Suprapubic skin (tissue), 4 donors: ENCODE results near the gene RAB17. TPM values are rescaled to one million over a fixed set of nuclear protein-coding genes. Genes with fewer than 3 reads are reported as not detected.

ENCODE experiments used
- DNase-seq, 2 donors: peaks; one replicate each; pipeline ENCODE4 v3.0.0-alpha.2; 2019; ENCODE audit warnings: low spot score in 2 of 2
- H3K27ac ChIP-seq: fragments of 200-600 bp; sonication (generic); one replicate; pipeline ENCODE4 v1.5.1; 2019
- H3K27me3 ChIP-seq: fragments of 200-600 bp; sonication (generic); one replicate; pipeline ENCODE4 v1.5.1; 2019
- H3K36me3 ChIP-seq: fragments of 200-600 bp; sonication (generic); one replicate; pipeline ENCODE4 v1.5.1; 2019
- H3K4me1 ChIP-seq: fragments of 200-600 bp; sonication (generic); one replicate; pipeline ENCODE4 v1.5.1; 2019
- H3K4me3 ChIP-seq: fragments of 200-600 bp; sonication (generic); one replicate; pipeline ENCODE4 v1.5.1; 2019; ENCODE audit warnings: mild to moderate bottlenecking
- H3K9me3 ChIP-seq: fragments of 200-600 bp; sonication (generic); one replicate; pipeline ENCODE4 v1.5.1; 2019
- CTCF ChIP-seq, 2 donors: fragments of 200-600 bp in 1 of 2; fragments of 450-650 bp in 1 of 2; sonication (generic) in 1 of 2; IDR thresholded peaks; one replicate each; pipeline ENCODE4 v1.5.1; 2016 to 2019; ENCODE audit warnings: antibody characterized with exemption in 2 of 2, mild to moderate bottlenecking in 1 of 2, moderate library complexity in 1 of 2
- EP300 ChIP-seq: sonication (generic); formaldehyde crosslinking; IDR thresholded peaks from one replicate; pipeline ENCODE4 v1.6.1; 2017; ENCODE audit warnings: antibody characterized with exemption
- POLR2A ChIP-seq, 2 donors: fragments of 450-650 bp; IDR thresholded peaks; one replicate each; pipeline ENCODE4 v1.6.1; 2017; ENCODE audit warnings: antibody characterized with exemption in 2 of 2, mild to moderate bottlenecking in 2 of 2, moderate library complexity in 2 of 2
- POLR2AphosphoS5 ChIP-seq, 3 donors: sonication (generic); formaldehyde crosslinking; IDR thresholded peaks; one replicate each; pipeline ENCODE4 v1.6.1; 2017; ENCODE audit warnings: antibody characterized with exemption in 3 of 3
- WGBS: methylation state at CpG from one replicate; pipeline ENCODE4 v1.1.5; 2018; 5-methylcytosine and 5-hydroxymethylcytosine counted together
- total RNA-seq, 4 donors: library from RNA; depleted of rRNA; stranded (reverse); fragments of >200 nt; gene quantifications; one replicate each; pipeline ENCODE4 v1.1.0, GENCODE V29; 2016

Gene RAB17
- total RNA-seq, 4 donors from 2014 or later = 3.3 to 8.5 (median 6.0) TPM

- Histone ChIP-seq H3K27ac (no peak overlapping the region), H3K27me3 (no peaks in the 10 kb centered on the region), H3K9me3 (no peaks in the 10 kb centered on the region), H3K36me3 (peaks cover 8% of the 10 kb centered on the region), H3K4me3 (no peak overlapping the region), H3K4me1 (no peaks in the 10 kb centered on the region)
- 94% methylated on average over 5 of the region's 5 CpGs for WGBS
- TF ChIP-seq POLR2AphosphoS5 (IDR thresholded peaks at IDR 0.05) (no peak), CTCF (IDR thresholded peaks at IDR 0.05) (no peak), EP300 (no peak), POLR2A (IDR thresholded peaks at IDR 0.05) (no peak)
- no peak for DNase-seq
Observed at GRCh38 chr2:237527766-237528165, 62.8 kb downstream of the RAB17 start.

- Histone ChIP-seq H3K9me3 (no peaks in the 10 kb centered on the region), H3K4me3 (no peak overlapping the region), H3K4me1 (no peaks in the 10 kb centered on the region), H3K36me3 (peaks cover 8% of the 10 kb centered on the region), H3K27ac (no peak overlapping the region), H3K27me3 (no peaks in the 10 kb centered on the region)
- no peak for DNase-seq
- TF ChIP-seq POLR2A (IDR thresholded peaks at IDR 0.05) = no peak
- TF ChIP-seq CTCF (IDR thresholded peaks at IDR 0.05) = no peak
- TF ChIP-seq POLR2AphosphoS5 (IDR thresholded peaks at IDR 0.05) = no peak
- TF ChIP-seq EP300 = no peak
- WGBS = 93% methylated on average over 11 of the region's 11 CpGs
Observed at GRCh38 chr2:237527233-237527632, 63.3 kb downstream of the RAB17 start.

- Histone ChIP-seq H3K4me1 (no peaks in the 10 kb centered on the region), H3K4me3 (no peak overlapping the region), H3K9me3 (no peaks in the 10 kb centered on the region), H3K27ac (no peak overlapping the region), H3K36me3 (peaks cover 8% of the 10 kb centered on the region), H3K27me3 (no peaks in the 10 kb centered on the region)
- no peak for TF ChIP-seq EP300
- no peak for TF ChIP-seq POLR2AphosphoS5 (IDR thresholded peaks at IDR 0.05)
- no peak for TF ChIP-seq POLR2A (IDR thresholded peaks at IDR 0.05)
- TF ChIP-seq CTCF (IDR thresholded peaks at IDR 0.05) = no peak
- 94% methylated on average over 7 of the region's 17 CpGs for WGBS
- DNase-seq = no peak
Observed at GRCh38 chr2:237525559-237526157, 64.9 kb downstream of the RAB17 start.

GRCh38 chr2:237524631-237525030 is 65.9 kb downstream of the RAB17 start:
- DNase-seq = no peak
- H3K4me1 ChIP-seq = no peaks in the 10 kb centered on the region
- no peaks in the 10 kb centered on the region for H3K9me3 ChIP-seq
- H3K27ac ChIP-seq = no peak overlapping the region
- H3K4me3 ChIP-seq = no peak overlapping the region
- H3K27me3 ChIP-seq = no peaks in the 10 kb centered on the region
- WGBS = 100% methylated on average over 1 of the region's 6 CpGs
- TF ChIP-seq CTCF (IDR thresholded peaks at IDR 0.05) (no peak), EP300 (no peak), POLR2A (IDR thresholded peaks at IDR 0.05) (no peak), POLR2AphosphoS5 (IDR thresholded peaks at IDR 0.05) (no peak)
- peaks cover 4% of the 10 kb centered on the region for H3K36me3 ChIP-seq

Other genes with a start within 250 kb of the RAB17 start
- 10 to 100 TPM; 50.1 to 79.2 (median 66.3) TPM for gene COL6A3, start 176.6 kb downstream of the RAB17 start, total RNA-seq
- gene MLPH, start 103.5 kb downstream of the RAB17 start, total RNA-seq = 10 to 100 TPM in 3 of 4 donors, 1 to 10 TPM in 1; 8.8 to 41.1 (median 24.4) TPM
- gene PRLH, start 24.2 kb downstream of the RAB17 start, total RNA-seq = not detected
- 100 to 1,000 TPM; 100 to 150 (median 109) TPM for gene LRRFIP1, start 36.9 kb upstream of the RAB17 start, total RNA-seq
- 1 to 10 TPM in 3 of 4 donors, under 1 TPM in 1; 0.93 to 2.2 (median 1.1) TPM for gene RBM44, start 208.0 kb upstream of the RAB17 start, total RNA-seq